Lung (tissue), 12 donors: ENCODE measurements around the gene SH2D7. TPM values are rescaled to one million over a fixed set of nuclear protein-coding genes. Genes with fewer than 3 reads are reported as not detected.
A peak's percentile ranks its signal among the peaks of the same experiment; 100 is the strongest.

Source experiments
- ATAC-seq: fragments of 200-7000 bp; cut with Tn5 transposase; one replicate; pipeline ENCODE4 v1.9.1; 2020; ENCODE audit warnings: moderate number of reproducible peaks; ENCODE audit not compliant: insufficient read depth, low FRiP score
- DNase-seq, 3 donors: peaks; one replicate each; pipeline ENCODE4 v3.0.0-alpha.2; 2013 to 2017
- H3K27ac ChIP-seq, 2 donors: one replicate each; pipeline ENCODE4 v1.5.1; 2013; ENCODE audit warnings: mild to moderate bottlenecking in 2 of 2, moderate library complexity in 2 of 2, control low read depth in 1 of 2, inconsistent platforms in 1 of 2, low read depth in 1 of 2, low read length in 1 of 2
- H3K27me3 ChIP-seq, 3 donors: one replicate each; pipeline ENCODE4 v1.5.1; 2013; ENCODE audit warnings: low read length in 2 of 3; ENCODE audit not compliant: control insufficient read depth in 3 of 3, insufficient read depth in 3 of 3
- H3K36me3 ChIP-seq, 4 donors: one replicate each; pipeline ENCODE4 v1.5.1; 2013; ENCODE audit warnings: low read length in 4 of 4, mild to moderate bottlenecking in 1 of 4, moderate library complexity in 1 of 4; ENCODE audit not compliant: control insufficient read depth in 4 of 4, insufficient read depth in 4 of 4
- H3K4me1 ChIP-seq, 5 donors: one replicate each; pipeline ENCODE4 v1.5.1; 2013; ENCODE audit warnings: low read length in 5 of 5, mild to moderate bottlenecking in 2 of 5, moderate library complexity in 1 of 5; ENCODE audit not compliant: control insufficient read depth in 5 of 5, insufficient read depth in 5 of 5
- H3K4me3 ChIP-seq: one replicate; pipeline ENCODE4 v1.5.1; 2013; ENCODE audit warnings: mild to moderate bottlenecking, control low read depth, moderate library complexity
- H3K9ac ChIP-seq, 2 donors: one replicate each; pipeline ENCODE4 v1.5.1; 2013; ENCODE audit warnings: low read length in 2 of 2, control low read depth in 1 of 2; ENCODE audit not compliant: insufficient read depth in 1 of 2
- H3K9me3 ChIP-seq, 4 donors: one replicate each; pipeline ENCODE4 v1.5.1; 2013; ENCODE audit warnings: low read length in 3 of 4, mild to moderate bottlenecking in 1 of 4, moderate library complexity in 1 of 4; ENCODE audit not compliant: control insufficient read depth in 4 of 4, insufficient read depth in 3 of 4
- CTCF ChIP-seq: IDR thresholded peaks from 2 replicates; pipeline ENCODE4 v1.5.1; 2012; ENCODE audit warnings: mild to moderate bottlenecking; ENCODE audit errors: control extremely low read depth, extremely low read depth
- WGBS, 2 donors: extraction: QIAGEN DNeasy Blood & Tissue Kit; methylation state at CpG; one replicate each; pipeline ENCODE4 v1.1.7; 2013; 5-methylcytosine and 5-hydroxymethylcytosine counted together
- polyA plus RNA-seq, 2 donors: library from polyadenylated mRNA; stranded (reverse); fragments of 200-250 nt; gene quantifications; one replicate each; pipeline ENCODE4 v1.2.1, GENCODE V29; 2013
- total RNA-seq, 2 donors: library from RNA; depleted of rRNA in 1 of 2; stranded (reverse); fragments of >200 nt in 1 of 2; gene quantifications; one replicate each; pipeline ENCODE4 v1.2.1, GENCODE V29; 2014 to 2021
- donor health status: control.
- donor health status: control.
- donor health status: Bipolar disorder and iron deficiency.
- donor health status: healthy.
- donor health status: DM: yes; HTN: yes; CAD: no.

SH2D7 gene
- total and polyA plus RNA-seq, 4 donors: 0.04 to 0.25 TPM; not detected in 2

- H3K36me3 ChIP-seq: no peaks in the 10 kb centered on the region
- H3K4me1 ChIP-seq: no peaks in the 10 kb centered on the region
- ATAC-seq (no peak), DNase-seq (no peak)
- H3K27me3 ChIP-seq: no peaks in the 10 kb centered on the region
- no peaks in the 10 kb centered on the region for H3K9me3 ChIP-seq
- H3K27ac ChIP-seq: no peak overlapping the region
- 85 to 96% methylated on average over 5 of the region's 5 CpGs for WGBS, 2 donors
- no peak overlapping the region for H3K4me3 ChIP-seq
- H3K9ac ChIP-seq: no peak overlapping the region
- TF ChIP-seq CTCF: no peak
Observed at GRCh38 chr15:78120523-78120922, 28.2 kb downstream of the SH2D7 start.

DNA sequence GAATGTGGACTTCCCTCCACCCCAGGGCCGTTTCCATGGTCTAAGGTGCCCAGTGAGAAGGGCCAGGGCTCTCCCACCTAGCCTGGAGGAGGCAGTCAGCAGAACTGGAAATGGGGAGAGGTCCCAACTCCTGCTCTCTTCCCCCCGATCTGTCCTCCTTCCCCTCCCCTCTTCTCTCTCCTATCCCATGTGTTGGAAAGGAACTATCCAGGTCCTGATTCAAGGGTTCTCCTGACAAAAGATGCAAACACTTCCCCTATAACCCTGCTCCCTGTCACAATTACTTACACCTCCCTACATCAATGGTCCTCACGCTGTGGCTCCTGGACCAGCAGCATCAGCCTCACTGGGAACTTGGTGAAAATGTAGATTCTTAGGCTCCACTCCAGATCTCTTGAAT lies 32.9 kb downstream of the SH2D7 start:
- DNase-seq: no peak
- no peak overlapping the region for H3K9ac ChIP-seq
- H3K27me3 ChIP-seq: no peaks in the 10 kb centered on the region
- WGBS, 2 donors: 87 to 91% methylated on average over 3 of the region's 3 CpGs
- no peaks in the 10 kb centered on the region for H3K36me3 ChIP-seq
- no peak for TF ChIP-seq CTCF
- H3K27ac ChIP-seq: no peak overlapping the region
- no peak overlapping the region for H3K4me3 ChIP-seq
- no peaks in the 10 kb centered on the region for H3K9me3 ChIP-seq
- peaks cover 0 to 6% (median 0%) of the 10 kb centered on the region in 5 donors for H3K4me1 ChIP-seq
- no peak for ATAC-seq

DNA sequence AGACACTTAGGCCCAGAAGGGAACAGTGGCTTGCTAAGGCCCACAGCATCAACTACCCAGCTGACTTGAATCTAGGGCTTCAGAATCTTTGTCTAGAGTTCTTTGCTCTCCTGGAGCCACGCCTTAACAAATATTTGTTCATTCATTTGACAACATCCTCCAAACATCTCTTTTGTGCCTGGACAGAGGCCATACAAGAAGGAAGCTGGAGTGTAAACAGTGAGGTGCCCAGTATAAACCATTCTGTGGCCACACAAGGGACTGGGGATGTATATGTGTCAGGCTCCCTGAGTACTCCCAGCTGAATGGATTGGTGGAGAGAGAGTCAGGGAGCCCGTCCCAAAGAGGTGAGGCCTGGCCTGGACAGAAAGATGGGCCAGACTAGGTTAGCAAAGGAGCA lies 35.5 kb downstream of the SH2D7 start:
- H3K36me3 ChIP-seq: no peaks in the 10 kb centered on the region
- 58 to 65% methylated on average over 2 of the region's 2 CpGs for WGBS, 2 donors
- no peak for TF ChIP-seq CTCF
- no peak for DNase-seq
- H3K4me3 ChIP-seq: no peak overlapping the region
- H3K27me3 ChIP-seq: no peaks in the 10 kb centered on the region
- no peak overlapping the region for H3K9ac ChIP-seq
- no peak overlapping the region for H3K27ac ChIP-seq
- ATAC-seq: no peak
- peaks cover 0 to 11% (median 5%) of the 10 kb centered on the region in 5 donors for H3K4me1 ChIP-seq
- H3K9me3 ChIP-seq: peaks cover 0 to 3% (median 0%) of the 10 kb centered on the region in 4 donors

DNA sequence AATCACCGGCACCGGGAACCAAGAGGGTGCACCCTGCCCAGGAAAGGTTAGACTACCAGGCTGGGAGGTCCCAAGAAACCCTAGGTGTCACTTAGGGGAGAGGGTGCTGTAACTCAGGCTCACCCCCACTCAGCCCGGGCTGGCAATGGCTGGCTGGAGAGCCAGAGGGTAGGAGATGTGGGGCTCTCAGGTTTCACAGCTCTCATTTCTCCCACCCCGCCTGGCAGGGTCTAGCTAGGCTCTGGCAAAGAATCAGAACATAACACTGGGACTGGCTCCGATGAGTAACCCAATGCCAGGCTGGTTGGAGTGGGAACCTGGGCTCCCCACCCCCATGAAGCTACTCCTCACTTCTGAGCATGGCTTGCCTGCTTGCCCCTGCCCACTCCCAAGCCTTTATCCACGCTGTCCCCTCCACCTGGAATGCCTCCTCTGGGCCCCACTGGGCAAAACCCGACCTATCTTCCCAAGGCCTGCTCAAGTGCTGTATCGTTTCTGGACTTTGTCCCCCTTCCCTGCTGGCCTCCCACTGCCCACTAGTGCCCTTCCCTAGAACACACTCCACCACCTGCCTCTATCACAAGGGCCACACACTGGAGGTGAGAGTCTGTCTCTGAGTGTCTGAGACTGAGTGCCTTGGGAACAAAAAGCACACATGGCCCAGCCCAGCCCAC lies 36.9 kb downstream of the SH2D7 start:
- H3K9ac ChIP-seq: no peak overlapping the region
- 81 to 83% methylated on average over 8 of the region's 8 CpGs for WGBS, 2 donors
- H3K27me3 ChIP-seq: no peaks in the 10 kb centered on the region
- H3K36me3 ChIP-seq: no peaks in the 10 kb centered on the region
- H3K4me1 ChIP-seq: peaks cover 0 to 11% (median 5%) of the 10 kb centered on the region in 5 donors
- H3K4me3 ChIP-seq: no peak overlapping the region
- H3K9me3 ChIP-seq: peaks cover 0 to 3% (median 0%) of the 10 kb centered on the region in 4 donors
- H3K27ac ChIP-seq: no peak overlapping the region
- no peak for TF ChIP-seq CTCF
- DNase-seq (peak; percentile 10 to 31 (median 26)), ATAC-seq (no peak)
